GM23248 (cell line): Measurements from ENCODE around the gene DDX17.

ENCODE experiments used
- EZH2 ChIP-seq: fragments of 200-600 bp; sonication (generic); IDR thresholded peaks from 2 replicates; pipeline ENCODE4 v1.6.1; 2018; ENCODE audit warnings: antibody characterized with exemption, mild to moderate bottlenecking; ENCODE audit not compliant: insufficient read depth, poor library complexity, severe bottlenecking
- EZH2phosphoT487 ChIP-seq: fragments of 200-600 bp; sonication (generic); IDR thresholded peaks from 2 replicates; pipeline ENCODE4 v1.6.1; 2018; ENCODE audit warnings: antibody characterized with exemption, moderate library complexity, mild to moderate bottlenecking, low read depth; ENCODE audit not compliant: insufficient read depth

GRCh38 chr22:38451404-38451803 is 54.7 kb downstream of the DDX17 start:
- TF ChIP-seq EZH2phosphoT487 (no peak), EZH2 (no peak)
